NCI-H460 (cell line): ENCODE results near the gene DOCK1. TPM values are rescaled to one million over a fixed set of nuclear protein-coding genes. Genes with fewer than 3 reads are reported as not detected.

Source experiments
- DNase-seq: peaks from one replicate; pipeline ENCODE4 v3.0.0-alpha.2; 2016; ENCODE audit warnings: low read depth; ENCODE audit errors: extremely low read depth
- total RNA-seq: library from RNA; depleted of rRNA; stranded (reverse); fragments of >200 nt; shearing (Covaris generic); gene quantifications from 2 replicates; pipeline ENCODE4 v1.2.3, GENCODE V29; 2014

The DOCK1 gene
- total RNA-seq, 1 experiment from 2014 or later: 32.3 TPM

- DNase-seq: no peak
These were observed 500.0 kb downstream of the DOCK1 start for GRCh38 chr10:127405221-127405620.

GRCh38 chr10:127406018-127406550 is 500.9 kb downstream of the DOCK1 start:
- no peak for DNase-seq

GRCh38 chr10:127407551-127407950 is 502.3 kb downstream of the DOCK1 start:
- DNase-seq: no peak

GRCh38 chr10:127408112-127408710 is 503.0 kb downstream of the DOCK1 start:
- no peak for DNase-seq

GRCh38 chr10:127408733-127409132 is 503.5 kb downstream of the DOCK1 start:
- DNase-seq: no peak

- no peak for DNase-seq
These were observed 504.8 kb downstream of the DOCK1 start for GRCh38 chr10:127410030-127410429.

GRCh38 chr10:127411062-127411461 is 505.8 kb downstream of the DOCK1 start:
- no peak for DNase-seq

- DNase-seq: no peak
These were observed 508.1 kb downstream of the DOCK1 start for GRCh38 chr10:127413326-127413725.

- no peak for DNase-seq
These were observed 508.8 kb downstream of the DOCK1 start for GRCh38 chr10:127414024-127414423.

- DNase-seq: no peak
These were observed 509.9 kb downstream of the DOCK1 start for GRCh38 chr10:127415116-127415515.

GRCh38 chr10:127415901-127416581 is 510.8 kb downstream of the DOCK1 start:
- DNase-seq: no peak

GRCh38 chr10:127417031-127417430 is 511.8 kb downstream of the DOCK1 start:
- DNase-seq: no peak

GRCh38 chr10:127417686-127418401 is 512.6 kb downstream of the DOCK1 start:
- DNase-seq: no peak

- DNase-seq: no peak
These were observed 513.4 kb downstream of the DOCK1 start for GRCh38 chr10:127418536-127419168.

GRCh38 chr10:127420138-127420684 is 515.0 kb downstream of the DOCK1 start:
- DNase-seq: no peak

GRCh38 chr10:127423218-127423915 is 518.1 kb downstream of the DOCK1 start:
- DNase-seq: no peak

- no peak for DNase-seq
These were observed 519.5 kb downstream of the DOCK1 start for GRCh38 chr10:127424594-127425264.

GRCh38 chr10:127426746-127427145 is 521.5 kb downstream of the DOCK1 start:
- no peak for DNase-seq

GRCh38 chr10:127427926-127428325 is 522.7 kb downstream of the DOCK1 start:
- DNase-seq: no peak
